HG03175 (cell line): ENCODE data around the gene HOXA7.

ENCODE experiments used
- ATAC-seq: cut with Tn5 transposase; IDR thresholded peaks from one replicate; pipeline ENCODE4 v1.9.1; 2021; ENCODE audit warnings: mild to moderate bottlenecking, moderate library complexity; ENCODE audit not compliant: unreplicated experiment

HOXA7 gene

DNA sequence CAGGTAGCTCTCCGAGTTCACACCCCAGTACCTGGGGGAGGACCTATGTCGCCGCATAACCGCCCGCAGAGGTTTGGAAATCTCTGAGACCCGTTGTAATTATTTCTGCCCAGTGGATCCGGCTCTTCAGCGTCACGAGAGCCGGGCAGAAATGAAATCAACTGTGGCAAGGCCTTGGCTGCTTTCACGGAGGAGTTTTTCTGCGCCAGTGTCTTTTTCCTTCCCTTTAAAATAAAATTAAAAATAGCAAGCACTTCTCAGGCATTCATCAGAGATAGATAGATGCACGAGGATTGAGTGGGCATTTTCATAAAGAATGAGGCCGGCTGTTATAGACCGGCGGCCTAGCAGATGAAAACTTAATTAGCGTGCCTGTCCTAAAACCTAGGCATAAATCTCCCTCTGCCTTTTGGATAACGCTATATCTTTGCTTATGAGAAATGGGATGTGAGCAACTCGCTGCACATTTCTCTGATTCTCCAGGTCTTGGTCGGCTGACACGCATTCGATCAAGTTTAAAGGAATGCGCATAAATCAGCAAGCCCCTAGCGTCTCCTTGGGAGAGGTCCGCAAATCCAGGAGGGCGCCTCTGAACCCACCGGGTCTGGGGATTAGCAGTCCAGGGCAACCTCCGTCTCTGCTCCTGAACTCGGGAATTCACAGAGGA lies 37.0 kb upstream of the HOXA7 start:
- ATAC-seq: no peak

DNA sequence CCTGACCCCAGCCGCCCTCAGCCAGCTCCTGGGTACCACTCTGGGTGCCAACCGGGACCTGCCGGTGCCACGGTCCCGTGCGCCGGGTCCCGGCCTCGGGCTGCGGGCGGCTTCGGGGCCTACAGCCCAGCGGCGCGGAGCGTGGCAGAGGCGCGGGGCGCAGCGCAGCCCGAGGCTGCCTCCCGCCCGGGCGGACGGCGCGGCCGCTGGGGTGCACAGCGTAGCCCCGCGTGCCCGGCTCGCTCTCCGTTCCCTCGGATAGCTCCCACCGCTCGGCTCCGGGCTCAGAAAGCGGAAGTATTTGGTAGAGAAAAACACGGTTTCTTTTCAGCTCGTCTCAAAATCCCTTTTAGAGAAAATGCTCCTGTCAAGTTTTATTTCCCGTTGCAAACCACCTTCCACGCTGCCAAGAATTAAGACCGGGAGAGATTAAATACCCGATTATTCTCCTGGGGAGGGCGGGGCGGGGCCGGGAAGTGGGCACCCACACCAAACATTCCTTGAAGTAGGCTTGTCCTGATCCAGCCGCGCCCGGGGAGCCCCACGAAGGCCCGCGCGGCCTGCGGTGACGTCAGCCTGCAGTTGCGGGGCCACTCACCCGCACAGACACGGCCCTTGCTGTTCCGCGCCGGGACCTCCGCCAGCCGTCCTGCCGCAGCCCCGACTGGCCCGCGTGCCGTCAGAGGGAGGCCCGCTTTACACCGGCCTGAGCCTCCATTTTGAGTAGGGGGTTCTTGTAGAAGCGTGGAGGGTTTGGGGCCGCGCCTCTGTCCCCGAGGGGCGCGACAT lies 36.3 kb upstream of the HOXA7 start:
- ATAC-seq: no peak

DNA sequence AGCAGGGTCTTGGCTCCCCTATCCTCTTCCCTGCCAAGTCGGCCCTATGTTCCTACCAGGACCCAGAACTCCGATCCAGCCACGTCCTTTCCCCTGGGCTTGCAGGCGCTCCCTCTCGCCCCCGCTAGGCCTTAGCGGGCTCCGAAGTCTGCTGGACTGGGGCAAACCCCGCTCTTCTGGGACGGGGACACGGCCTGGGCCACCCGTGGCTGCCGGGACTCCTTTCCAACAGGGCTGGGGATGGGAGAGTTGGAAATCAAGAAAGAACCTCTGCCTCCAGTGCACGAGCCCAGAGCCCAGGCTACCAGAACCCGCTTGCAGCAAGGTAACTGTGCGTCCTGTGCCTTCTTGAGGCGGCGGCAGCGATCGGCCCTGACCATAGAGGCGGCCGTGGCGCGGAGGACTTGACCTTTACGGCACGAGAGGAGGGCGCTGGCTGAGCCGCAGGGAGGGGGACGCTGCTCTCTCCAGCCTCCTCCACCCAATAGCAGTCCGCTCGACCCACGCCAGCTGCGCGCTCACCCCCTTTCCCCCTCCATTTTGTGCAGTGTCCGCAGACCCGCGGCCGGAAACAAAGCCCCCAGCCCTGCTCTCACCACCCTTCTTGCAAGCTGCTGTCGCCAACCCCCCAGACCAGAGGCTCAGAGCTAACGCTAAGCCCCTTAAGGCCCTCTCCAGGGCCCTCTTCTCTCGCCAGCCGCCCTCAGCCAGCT lies 35.5 kb upstream of the HOXA7 start:
- no peak for ATAC-seq

DNA sequence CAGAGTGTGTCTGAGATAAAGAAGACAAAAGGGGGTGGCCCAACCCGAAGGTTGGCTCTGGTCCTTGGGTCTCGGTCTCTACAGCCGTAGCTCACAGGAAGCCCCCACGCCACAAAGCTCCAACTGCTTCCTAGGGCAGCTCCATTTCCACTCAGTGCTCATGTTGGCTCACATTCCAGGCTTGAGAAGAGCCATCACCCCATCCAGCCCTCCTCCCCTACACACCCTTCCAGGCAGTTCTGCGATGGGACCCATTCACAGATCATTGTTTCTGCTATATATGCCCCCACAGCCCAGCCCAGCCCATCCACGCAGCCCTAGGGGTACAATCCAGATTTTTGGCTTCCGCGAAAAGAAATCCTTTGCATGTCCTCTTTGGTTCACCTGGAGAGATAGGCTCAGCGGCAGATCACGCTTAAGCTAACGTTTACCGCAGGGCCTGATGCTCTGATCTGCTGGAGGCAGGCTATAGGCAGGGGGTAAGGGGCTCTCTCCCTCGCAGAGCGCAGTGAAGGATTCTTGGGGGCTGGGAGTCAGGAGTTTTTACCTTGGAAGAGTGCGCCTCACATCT lies 34.8 kb upstream of the HOXA7 start:
- no peak for ATAC-seq

DNA sequence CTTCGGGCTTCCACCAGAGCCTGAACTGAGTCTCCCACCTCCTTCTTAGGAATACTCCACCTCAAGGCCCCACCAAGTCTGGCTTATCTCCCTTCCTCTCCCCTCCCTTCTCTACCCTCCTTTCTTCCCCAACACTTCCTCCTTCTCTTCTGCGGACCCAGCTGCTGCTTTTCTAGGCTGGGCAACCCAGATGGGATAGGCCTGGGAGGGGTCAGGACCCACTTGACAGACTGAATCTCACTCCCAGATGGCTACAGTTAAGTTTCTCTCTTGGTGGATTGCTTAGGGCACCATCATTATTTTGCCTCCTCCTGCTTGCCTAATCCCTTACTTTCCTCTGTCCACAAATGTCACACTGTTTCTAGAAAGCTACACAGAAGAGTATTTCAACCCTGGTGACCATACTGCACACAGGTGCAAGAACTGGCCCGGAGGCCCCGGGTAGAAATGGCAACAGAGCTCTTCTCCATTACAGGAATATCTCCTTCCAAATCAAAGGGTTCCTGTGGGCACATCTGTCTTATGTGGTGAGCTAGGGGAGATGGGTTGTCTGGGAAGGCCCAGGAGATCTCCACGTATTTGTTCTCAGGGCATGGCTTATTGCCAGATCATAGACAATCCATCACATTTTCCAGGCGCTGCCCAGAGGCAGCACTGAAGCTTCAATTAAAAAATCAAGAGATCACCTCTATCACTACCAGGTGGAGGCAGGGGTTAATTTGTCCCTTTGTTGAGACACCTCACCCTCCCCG lies 33.7 kb upstream of the HOXA7 start:
- no peak for ATAC-seq

- no peak for ATAC-seq
These were observed 33.0 kb upstream of the HOXA7 start for GRCh38 chr7:27189295-27189996.

- ATAC-seq: no peak
These were observed 32.2 kb upstream of the HOXA7 start for GRCh38 chr7:27188386-27189294.

DNA sequence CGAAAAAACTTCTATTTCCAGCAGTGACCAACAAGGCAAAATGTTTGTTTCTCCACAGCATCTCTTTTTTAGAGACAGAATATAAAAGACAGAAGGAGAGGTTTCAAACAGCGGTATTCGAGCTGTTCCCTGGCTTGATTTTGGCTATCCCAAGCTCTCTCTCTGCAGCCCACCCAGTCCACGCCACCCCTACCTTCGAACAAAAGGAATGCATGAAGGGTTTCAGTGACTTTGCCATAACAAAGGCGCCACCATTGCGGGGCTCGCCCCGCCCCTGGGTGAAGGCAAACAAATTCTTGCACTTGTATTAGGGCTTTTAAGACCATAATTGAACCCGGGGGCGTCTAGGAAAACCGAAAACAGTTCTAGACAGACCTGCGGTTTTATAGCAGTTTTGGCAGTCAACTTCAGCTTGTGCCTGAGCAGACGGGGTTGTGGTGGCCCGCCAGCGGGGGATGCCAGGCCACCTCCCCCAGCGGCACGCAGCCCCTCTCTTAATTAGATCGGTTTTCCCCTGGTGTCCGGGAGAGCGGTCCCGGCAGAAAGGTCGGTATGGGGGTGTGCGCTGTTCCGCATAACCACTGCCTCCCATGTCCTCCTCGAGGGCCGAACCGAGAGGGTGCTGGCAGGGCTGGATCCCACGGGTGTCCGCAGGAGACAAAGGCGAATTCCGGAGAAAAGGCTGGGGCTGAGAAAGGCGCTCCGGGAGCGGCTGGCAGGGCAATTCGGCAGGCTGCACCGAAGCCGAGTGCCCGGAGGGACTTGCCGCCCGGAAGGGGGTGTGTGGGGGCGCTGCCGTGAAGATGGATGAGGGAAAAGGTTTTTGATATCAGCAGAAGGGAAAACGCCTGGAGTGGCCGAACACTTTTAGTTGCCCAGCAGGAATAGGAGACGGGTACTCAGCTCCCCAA lies 31.3 kb upstream of the HOXA7 start:
- no peak for ATAC-seq

GRCh38 chr7:27186668-27187474 lies 30.4 kb upstream of the HOXA7 start:
- ATAC-seq: no peak

DNA sequence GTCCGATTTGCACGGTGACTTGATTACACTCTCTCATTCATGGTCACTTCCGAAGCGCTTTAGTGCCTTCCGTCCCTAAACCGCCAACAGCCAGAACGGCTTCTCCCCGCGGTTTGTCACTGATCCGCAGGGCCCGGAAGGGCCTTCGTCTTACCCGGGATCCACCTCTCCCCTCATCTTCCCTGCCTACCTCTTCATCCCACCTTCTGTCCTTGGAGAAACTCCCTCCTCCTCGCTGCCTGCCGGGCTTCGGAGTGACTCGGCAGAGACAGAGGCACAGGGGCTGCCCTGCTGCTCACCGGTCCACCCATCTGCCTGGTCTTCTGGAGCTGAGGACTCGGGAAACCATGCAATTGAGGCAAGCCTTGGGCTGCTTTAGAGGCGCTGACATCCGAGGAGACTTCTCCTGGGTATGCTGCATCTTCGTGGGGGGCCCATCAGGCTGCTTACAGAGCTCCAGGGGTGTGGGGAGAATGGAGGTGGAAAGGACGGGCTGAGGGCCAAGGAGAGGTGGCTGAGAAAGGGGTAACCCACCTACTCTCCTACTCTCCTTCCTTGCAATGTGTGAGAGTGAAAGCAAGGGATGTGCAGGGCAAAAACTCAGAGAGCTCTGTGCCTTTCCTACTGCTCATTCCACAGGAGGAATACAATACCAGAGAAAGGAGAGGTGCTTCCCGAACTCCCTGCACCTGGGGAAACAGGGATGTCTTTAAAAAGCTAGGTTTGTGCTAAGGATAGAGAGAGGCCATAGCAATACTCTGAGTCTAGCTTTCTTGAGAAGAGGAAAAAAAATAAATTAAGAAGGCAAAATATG lies 29.6 kb upstream of the HOXA7 start:
- ATAC-seq: no peak

DNA sequence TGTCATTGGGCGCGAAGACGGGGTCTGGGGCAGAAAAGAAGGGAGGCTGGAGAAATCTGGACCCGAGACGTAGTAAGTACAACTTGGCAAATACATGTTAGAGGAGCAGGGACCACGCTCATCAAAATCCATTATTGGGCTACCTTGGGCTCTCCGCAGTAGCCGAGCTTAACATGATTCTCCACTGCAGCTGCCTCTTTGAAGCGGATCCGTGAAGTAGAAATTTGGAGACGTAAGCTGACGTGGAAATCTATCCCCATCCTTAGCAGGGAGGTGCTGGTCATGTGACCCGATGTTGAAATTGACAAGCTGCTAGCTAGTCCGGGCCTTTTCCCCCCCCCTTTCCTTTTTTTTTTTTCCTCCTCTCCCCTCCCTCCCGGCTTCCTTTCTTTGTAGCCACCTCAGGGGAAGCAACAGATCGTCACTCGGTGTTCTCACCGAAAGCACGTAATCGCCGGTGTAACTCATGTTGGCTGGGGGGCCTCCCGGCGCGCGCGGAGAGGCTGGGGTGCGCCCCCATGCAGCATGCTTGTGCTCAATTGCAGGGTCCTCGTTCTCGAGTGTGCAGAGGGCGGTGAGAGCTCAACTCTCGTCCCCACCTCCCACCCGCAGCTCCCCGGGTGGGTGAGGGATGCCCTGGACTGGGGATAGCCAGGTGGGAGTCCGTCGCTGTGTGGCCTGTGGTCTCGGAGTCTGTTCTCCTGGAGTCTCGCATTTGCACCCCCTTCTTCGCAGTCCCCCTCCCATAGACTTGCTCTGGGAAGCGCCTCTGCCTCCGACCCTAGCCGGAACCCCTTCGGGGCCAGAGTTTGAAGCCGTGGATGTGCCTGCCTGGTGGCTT lies 28.8 kb upstream of the HOXA7 start, which contains the start of gene HOXA11:
Gene HOXA11 (minus strand): TSS at position 220 of the 841 bp plus-strand sequence. CDS start 88 bp downstream, at position 132.
- ATAC-seq: no peak

DNA sequence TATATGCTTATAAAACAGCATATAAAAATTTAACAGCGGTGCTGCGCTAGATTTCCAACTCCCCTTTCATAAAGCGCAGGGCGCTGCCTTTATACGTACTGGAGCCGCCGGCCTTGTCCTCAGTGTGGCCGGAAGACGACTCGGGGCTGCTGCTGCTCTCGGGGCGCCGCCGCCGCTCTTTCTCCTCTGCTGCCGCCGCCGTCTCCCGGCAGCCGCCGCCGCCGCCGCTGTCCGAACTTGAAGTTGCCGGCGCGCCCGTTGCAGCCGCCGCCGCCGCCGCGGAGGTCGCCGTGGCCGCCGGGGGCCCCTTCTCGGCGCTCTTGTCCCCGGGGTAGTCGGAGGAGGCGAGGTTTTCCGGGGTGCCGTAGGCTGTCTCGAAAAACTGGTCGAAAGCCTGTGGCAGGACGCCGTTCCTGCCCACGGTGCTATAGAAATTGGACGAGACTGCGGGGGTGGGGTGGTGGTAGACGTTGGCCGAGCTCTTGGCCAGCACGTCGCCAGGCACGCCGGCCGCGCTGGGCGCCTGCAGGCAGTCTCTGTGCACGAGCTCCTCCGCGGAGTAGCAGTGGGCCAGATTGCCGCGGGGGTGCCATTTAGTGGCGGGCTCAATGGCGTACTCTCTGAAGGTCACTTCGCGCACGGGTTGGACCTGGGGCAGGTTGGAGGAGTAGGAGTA lies 28.0 kb upstream of the HOXA7 start:
- no peak for ATAC-seq

DNA sequence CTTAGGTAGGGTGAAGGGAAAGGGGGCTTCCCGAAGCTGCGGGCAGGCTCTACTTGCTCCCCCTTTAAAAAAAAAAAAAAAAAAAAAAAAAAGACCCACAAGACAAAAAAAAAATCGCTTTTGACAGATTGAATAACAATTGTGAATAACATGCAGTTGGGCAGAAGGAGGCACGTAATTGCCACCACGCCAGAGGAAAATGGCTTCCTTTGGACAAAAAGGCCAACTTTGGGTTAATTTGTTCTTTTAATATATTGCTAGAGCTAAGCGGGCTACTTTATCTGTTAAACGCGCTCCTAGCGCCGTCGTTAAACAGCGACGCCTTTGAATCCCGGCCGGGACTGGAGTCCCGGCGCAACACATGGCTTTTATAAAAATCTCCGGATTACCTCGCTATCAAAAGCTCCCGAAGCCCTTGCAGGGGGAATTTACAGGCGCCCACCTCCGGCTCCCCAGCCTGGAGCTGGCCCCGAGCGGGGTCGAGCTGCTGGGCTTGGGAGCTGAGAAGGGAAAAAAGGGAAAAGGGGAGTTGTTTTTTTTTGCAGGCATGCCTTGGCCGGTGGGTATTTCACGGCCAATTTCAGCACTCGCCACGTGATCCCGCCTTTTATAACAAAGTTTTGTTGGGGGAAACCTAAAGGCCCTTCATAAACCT lies 27.3 kb upstream of the HOXA7 start:
- ATAC-seq: no peak
